B cell (primary cell): ENCODE data around the gene CGB1.
"Not testable (repeated sequence)": the region's sequence is repeated elsewhere in the genome, so short reads cannot be mapped to it uniquely, and the experiment has no call there.

Experiments used
- CTCF ChIP-seq: fragments of 200-600 bp; IDR thresholded peaks from one replicate; pipeline ENCODE4 v1.8.0; 2022; ENCODE audit warnings: antibody characterized with exemption, mild to moderate bottlenecking
- EZH2 ChIP-seq: IDR thresholded peaks from 2 replicates; pipeline ENCODE4 v1.6.1; 2012; ENCODE audit warnings: borderline replicate concordance, low read depth, mild to moderate bottlenecking, moderate library complexity, low read length; ENCODE audit not compliant: insufficient read depth, poor library complexity, severe bottlenecking

GRCh38 chr19:49030323-49030722 is 6.4 kb downstream of the CGB1 start:
- TF ChIP-seq CTCF, EZH2: not testable (repeated sequence)
